Esophagus muscularis mucosa (tissue), 4 donors: ENCODE data around the gene DMD. TPM values are rescaled to one million over a fixed set of nuclear protein-coding genes. Genes with fewer than 3 reads are reported as not detected.

ENCODE experiments used
- DNase-seq: peaks from one replicate; pipeline ENCODE4 v3.0.0-alpha.2; 2017; ENCODE audit errors: extremely low spot score
- H3K27ac ChIP-seq, 4 donors: fragments of 200-600 bp; sonication (generic); replicated peaks in 1 of 4; 1 replicate in 3 of 4; 2 replicates in 1 of 4; pipeline ENCODE4 v1.5.1; 2016 to 2019; ENCODE audit warnings: mild to moderate bottlenecking in 1 of 4
- H3K27me3 ChIP-seq, 4 donors: fragments of 200-600 bp; sonication (generic); one replicate each; pipeline versions ENCODE4 v1.5.1 to v1.6.0; 2016 to 2019
- H3K36me3 ChIP-seq, 4 donors: fragments of 200-600 bp; sonication (generic); one replicate each; pipeline ENCODE4 v1.5.1; 2016 to 2019
- H3K4me1 ChIP-seq, 4 donors: fragments of 200-600 bp; sonication (generic); one replicate each; pipeline ENCODE4 v1.5.1; 2016 to 2019
- H3K4me3 ChIP-seq, 4 donors: fragments of 200-600 bp; sonication (generic); 1 replicate in 2 of 4; 2 replicates in 2 of 4; pipeline ENCODE4 v1.5.1; 2016 to 2019; ENCODE audit warnings: mild to moderate bottlenecking in 4 of 4, moderate library complexity in 1 of 4
- H3K9me3 ChIP-seq, 4 donors: fragments of 200-600 bp; sonication (generic); 1 replicate in 3 of 4; 2 replicates in 1 of 4; pipeline ENCODE4 v1.5.1; 2016 to 2019
- CTCF ChIP-seq, 3 experiments: fragments of 200-600 bp in 2 of 3; fragments of 450-650 bp in 1 of 3; sonication (generic) in 2 of 3; IDR thresholded peaks; one replicate each; pipeline ENCODE4 v1.5.1; 2017 to 2019; ENCODE audit warnings: antibody characterized with exemption in 3 of 3, mild to moderate bottlenecking in 2 of 3, moderate library complexity in 1 of 3
- EP300 ChIP-seq: sonication (generic); formaldehyde crosslinking; IDR thresholded peaks from one replicate; pipeline ENCODE4 v1.6.1; 2017; ENCODE audit warnings: antibody characterized with exemption
- POLR2A ChIP-seq: fragments of 450-650 bp; IDR thresholded peaks from one replicate; pipeline ENCODE4 v1.6.1; 2017; ENCODE audit warnings: antibody characterized with exemption, moderate library complexity, mild to moderate bottlenecking, low read depth
- POLR2AphosphoS5 ChIP-seq, 2 donors: sonication (generic); formaldehyde crosslinking; IDR thresholded peaks; one replicate each; pipeline ENCODE4 v1.6.1; 2017; ENCODE audit warnings: antibody characterized with exemption in 2 of 2
- WGBS: methylation state at CpG from one replicate; pipeline ENCODE4 v1.1.5; 2018; 5-methylcytosine and 5-hydroxymethylcytosine counted together
- intact Hi-C: fragments of 100-400 bp; cut with DNase I; formaldehyde crosslinking; loops from one replicate; pipeline ENCODE4 v1.15.1; 2023
- total RNA-seq, 4 donors: library from RNA; depleted of rRNA; stranded (reverse); fragments of >200 nt; gene quantifications; one replicate each; pipeline versions ENCODE4 v1.1.0 to v1.2.1, GENCODE V29; 2016

Gene DMD
- total RNA-seq, 4 donors from 2014 or later, result 127 to 210 (median 188) TPM

GRCh38 chrX:31705816-31706215 is 1505.5 kb downstream of the DMD start:
- H3K27ac ChIP-seq, result no peak overlapping the region
- WGBS, result 79% methylated on average over 1 of the region's 1 CpG
- no peaks in the 10 kb centered on the region for H3K4me1 ChIP-seq
- no peaks in the 10 kb centered on the region for H3K36me3 ChIP-seq
- no peaks in the 10 kb centered on the region for H3K27me3 ChIP-seq
- no peak for TF ChIP-seq POLR2AphosphoS5 (IDR thresholded peaks at IDR 0.05)
- no peaks in the 10 kb centered on the region for H3K9me3 ChIP-seq
- intact Hi-C loops, result no loop called here
- no peak for DNase-seq
- H3K4me3 ChIP-seq, result no peak overlapping the region

- intact Hi-C loops, result no loop called here
- DNase-seq, result no peak
- H3K4me3 ChIP-seq, result no peak overlapping the region
- H3K27ac ChIP-seq, result no peak overlapping the region
- no peaks in the 10 kb centered on the region for H3K9me3 ChIP-seq
- H3K4me1 ChIP-seq, result no peaks in the 10 kb centered on the region
- TF ChIP-seq EP300 (no peak), POLR2A (no peak), CTCF (IDR thresholded peaks at IDR 0.05) (no peak), POLR2AphosphoS5 (IDR thresholded peaks at IDR 0.05) (no peak)
- no peaks in the 10 kb centered on the region for H3K27me3 ChIP-seq
- whole genome bisulfite sequencing, result 50% methylated on average over 2 of the region's 2 CpGs
- no peaks in the 10 kb centered on the region for H3K36me3 ChIP-seq
Observed at GRCh38 chrX:31704938-31705337, 1506.4 kb downstream of the DMD start.

GRCh38 chrX:31702222-31702621 is 1509.1 kb downstream of the DMD start:
- Histone ChIP-seq H3K4me3 (no peak overlapping the region), H3K27ac (no peak overlapping the region), H3K4me1 (no peaks in the 10 kb centered on the region), H3K27me3 (no peaks in the 10 kb centered on the region), H3K36me3 (no peaks in the 10 kb centered on the region), H3K9me3 (no peaks in the 10 kb centered on the region)
- no peak for DNase-seq
- 76% methylated on average over 2 of the region's 2 CpGs for WGBS
- TF ChIP-seq CTCF (IDR thresholded peaks at IDR 0.05) (no peak), POLR2AphosphoS5 (IDR thresholded peaks at IDR 0.05) (no peak), POLR2A (no peak), EP300 (no peak)
- intact Hi-C loops, result no loop called here

- Histone ChIP-seq H3K36me3 (no peaks in the 10 kb centered on the region), H3K4me1 (no peaks in the 10 kb centered on the region), H3K27me3 (no peaks in the 10 kb centered on the region), H3K9me3 (no peaks in the 10 kb centered on the region), H3K27ac (no peak overlapping the region), H3K4me3 (no peak overlapping the region)
- intact Hi-C loops, result no loop called here
- no peak for DNase-seq
- 70% methylated on average over 7 of the region's 7 CpGs for WGBS
- TF ChIP-seq CTCF (IDR thresholded peaks at IDR 0.05), result no peak
- TF ChIP-seq POLR2AphosphoS5 (IDR thresholded peaks at IDR 0.05), result no peak
- TF ChIP-seq POLR2A, result no peak
- no peak for TF ChIP-seq EP300
Observed at GRCh38 chrX:31697294-31697916, 1513.9 kb downstream of the DMD start.

GRCh38 chrX:31679861-31680260 is 1531.5 kb downstream of the DMD start:
- intact Hi-C loops, result no loop called here
- H3K4me3 ChIP-seq, result no peak overlapping the region
- H3K4me1 ChIP-seq, result no peaks in the 10 kb centered on the region
- no peak overlapping the region for H3K27ac ChIP-seq
- DNase-seq, result no peak
- no peaks in the 10 kb centered on the region for H3K36me3 ChIP-seq
- no peaks in the 10 kb centered on the region for H3K9me3 ChIP-seq
- H3K27me3 ChIP-seq, result no peaks in the 10 kb centered on the region
- TF ChIP-seq POLR2A (no peak), POLR2AphosphoS5 (IDR thresholded peaks at IDR 0.05) (no peak), EP300 (no peak), CTCF (IDR thresholded peaks at IDR 0.05) (no peak)
